GM19025 (cell line): ENCODE results near the gene PRKAG2.

Experiments
- ATAC-seq: cut with Tn5 transposase; IDR thresholded peaks from one replicate; pipeline ENCODE4 v1.9.1; 2021; ENCODE audit warnings: mild to moderate bottlenecking, low read depth, moderate library complexity; ENCODE audit not compliant: unreplicated experiment

The PRKAG2 gene

DNA sequence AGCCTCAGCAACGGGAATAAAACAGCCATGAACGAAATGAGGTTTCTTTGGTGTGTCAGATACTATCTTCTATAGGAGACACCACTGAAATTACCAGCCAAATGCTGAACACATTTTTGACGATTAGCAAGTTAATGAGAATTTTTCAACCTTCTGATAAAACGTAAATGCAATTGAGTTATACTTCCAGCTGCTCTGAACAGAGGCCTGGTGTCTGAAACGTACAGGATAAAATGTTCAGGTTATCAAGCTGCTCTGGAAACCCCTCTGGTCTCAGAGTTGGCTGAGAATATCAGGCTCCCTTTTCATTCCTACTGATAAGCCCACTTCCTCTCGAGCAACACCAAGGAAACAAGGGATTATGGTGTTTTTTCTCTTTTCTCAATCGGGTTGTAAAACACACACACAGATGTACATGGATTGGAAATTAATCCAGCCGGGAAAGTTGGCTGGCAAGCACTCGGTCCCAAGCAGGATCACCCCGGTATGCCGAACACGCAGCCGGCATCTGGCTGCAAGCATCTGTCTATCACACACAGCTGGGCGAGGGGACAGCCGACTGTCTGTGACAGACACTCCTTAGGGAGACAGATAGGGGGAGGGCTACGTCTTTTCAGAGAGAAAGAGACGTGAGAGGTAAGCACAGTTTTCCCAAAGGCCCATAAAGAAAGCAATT lies 171.8 kb downstream of the PRKAG2 start:
- ATAC-seq = no peak

DNA sequence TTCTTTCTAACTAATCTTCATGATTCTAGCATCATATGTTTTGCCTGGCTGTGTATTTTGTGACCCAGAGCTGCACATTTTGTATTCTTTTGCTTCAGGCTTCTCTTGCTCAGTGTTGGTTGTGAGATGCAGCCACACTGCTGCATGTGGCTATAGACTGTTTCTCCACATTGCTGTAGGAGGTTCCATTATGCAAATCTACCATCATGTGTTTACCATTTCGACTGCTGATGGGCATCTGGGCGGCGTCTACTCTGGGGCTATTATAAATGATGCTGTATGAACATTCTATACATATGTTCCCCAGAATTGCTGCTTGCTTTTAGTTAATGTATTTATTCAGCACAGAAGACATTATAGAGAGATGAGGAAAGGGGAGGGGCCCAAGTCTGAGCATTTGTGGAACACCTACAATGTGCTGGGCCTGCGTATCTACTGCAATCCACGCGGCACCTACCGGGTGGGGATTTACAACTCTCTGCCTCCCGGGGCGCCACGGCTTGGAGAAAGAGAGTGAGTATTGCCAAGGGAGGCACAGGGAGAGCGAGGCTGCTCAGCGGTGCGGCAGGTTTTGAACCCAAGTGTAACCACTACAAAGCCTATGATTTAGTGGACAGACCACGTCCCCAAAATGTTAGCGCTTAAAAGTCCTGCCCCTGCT lies 172.5 kb downstream of the PRKAG2 start:
- no peak for ATAC-seq

DNA sequence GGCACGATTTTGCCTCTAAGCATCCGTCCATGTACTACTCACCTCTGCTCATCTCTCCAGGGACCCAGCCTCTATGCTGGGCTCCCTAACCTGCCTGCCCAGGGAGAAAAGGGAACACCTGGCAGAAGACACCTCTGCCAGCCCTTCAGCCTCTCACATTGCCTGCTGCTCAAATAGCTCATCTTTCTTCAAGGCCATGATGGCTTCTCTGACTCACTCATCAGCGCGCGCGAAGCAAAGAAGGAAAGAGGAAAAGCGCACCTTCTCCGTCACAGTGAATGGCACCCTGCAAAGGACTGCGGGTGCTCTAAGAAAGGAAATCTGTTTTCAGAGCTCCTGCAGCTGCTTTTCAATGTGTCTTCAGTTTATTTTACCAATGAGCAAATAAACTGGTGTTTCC lies 174.0 kb downstream of the PRKAG2 start:
- no peak for ATAC-seq

GRCh38 chr7:151700586-151701165 lies 176.2 kb downstream of the PRKAG2 start:
- ATAC-seq = no peak

GRCh38 chr7:151699928-151700319 lies 177.0 kb downstream of the PRKAG2 start:
- ATAC-seq = no peak

DNA sequence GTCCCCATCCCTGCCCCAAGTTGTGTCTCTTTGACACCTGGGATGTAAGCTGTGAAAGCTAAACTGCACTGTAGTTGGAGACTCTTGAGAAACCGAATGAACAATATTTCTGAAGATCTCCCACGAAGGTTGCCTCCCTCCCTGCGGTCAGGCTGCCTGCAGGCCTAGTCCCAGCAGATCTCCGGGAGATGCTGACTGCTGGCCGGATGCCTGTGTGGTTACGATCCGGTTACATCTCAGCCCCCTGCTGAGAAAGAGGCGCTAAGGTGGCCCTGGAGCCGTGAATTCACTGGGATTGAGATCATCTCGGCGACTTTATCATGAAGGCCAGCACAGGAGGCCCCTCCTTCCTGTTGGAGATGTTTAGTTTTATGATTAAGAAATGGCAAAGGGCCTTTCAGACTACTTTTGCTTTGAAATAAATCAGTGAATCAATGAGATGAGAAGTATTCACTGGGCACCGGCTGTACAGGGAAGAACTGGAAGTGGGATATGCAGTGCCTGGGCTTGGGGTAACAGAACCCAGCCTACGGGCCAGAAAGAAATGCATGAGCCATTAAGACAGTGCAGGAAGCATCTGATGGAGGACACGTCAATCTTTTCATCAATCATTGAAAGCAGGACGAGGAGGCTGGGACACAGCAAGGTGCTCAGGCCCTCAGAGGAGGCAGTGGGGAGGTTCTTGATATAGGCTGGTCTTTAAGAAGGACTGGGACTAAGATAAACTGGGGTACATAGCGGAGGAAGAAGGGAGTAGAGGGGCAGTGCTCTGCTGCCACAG lies 177.6 kb downstream of the PRKAG2 start:
- ATAC-seq = no peak

GRCh38 chr7:151697942-151698341 lies 179.0 kb downstream of the PRKAG2 start:
- ATAC-seq = no peak

DNA sequence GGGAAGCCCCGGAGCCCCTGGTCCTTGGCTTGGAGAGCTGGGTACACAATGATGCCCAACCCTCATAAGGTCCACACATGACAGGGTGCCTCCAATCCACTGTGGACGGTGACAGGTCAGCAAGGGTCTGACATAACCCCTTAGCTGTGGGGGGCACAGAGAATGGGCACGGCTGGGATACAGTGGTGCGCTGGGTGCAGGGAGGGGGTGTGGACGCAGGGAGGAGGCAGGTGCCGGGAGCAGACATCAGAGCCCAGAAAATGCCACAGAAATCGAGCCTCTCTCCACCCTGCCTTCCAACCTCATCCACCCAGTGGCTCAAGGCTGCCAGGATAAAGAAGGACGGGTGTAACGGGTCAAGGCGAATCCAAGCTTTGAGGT lies 179.4 kb downstream of the PRKAG2 start:
- ATAC-seq = no peak

- no peak for ATAC-seq
Measured at GRCh38 chr7:151696721-151697514, 180.0 kb downstream of the PRKAG2 start.

DNA sequence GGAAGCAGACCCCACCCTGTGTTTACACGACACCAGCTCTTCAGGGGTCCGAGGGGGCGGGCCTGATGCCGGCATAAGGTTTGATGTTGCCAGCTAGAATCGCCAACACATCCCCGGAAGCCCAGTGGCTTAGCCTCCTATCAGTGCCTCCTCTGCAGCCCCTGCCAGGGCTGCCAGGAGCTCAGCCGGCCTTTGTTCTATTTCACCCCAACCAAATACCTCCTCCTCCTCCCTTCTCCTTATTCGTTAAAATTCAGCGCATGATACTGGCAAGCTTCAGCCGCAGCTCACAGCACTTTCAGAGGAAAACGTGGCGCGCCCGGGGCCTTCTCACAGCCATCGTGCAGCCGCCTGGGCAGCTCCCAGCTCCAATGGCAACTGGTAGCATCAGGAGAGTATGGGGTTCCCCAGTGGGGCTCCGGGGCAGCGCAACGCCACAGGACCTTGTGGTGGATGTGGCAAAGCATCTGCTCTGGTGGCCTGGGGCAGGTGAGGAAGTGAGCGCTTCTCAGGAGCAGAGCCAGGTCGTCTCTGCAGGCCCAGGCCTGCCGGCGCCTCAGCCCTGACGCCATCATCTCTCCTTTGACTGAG lies 180.9 kb downstream of the PRKAG2 start:
- ATAC-seq = no peak

- ATAC-seq = no peak
Measured at GRCh38 chr7:151694828-151695580, 181.9 kb downstream of the PRKAG2 start.

DNA sequence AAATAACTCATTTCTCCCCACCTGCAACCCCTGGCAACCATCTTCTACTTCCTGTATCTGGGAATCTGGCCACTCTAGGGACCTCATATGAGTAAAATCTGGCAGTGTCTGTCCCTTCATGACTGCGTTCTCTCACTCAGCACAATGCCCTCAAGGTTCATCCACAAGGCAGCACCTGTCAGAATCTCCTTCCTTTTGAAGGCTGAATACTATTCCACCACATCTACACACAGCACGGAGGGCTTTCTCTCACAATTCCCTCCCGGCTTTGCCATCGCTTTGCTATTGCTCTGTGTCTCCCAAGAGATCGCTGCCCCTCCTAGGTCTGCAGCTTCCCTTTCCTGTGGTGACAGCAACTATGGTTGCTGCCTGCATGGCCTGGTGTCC lies 182.5 kb downstream of the PRKAG2 start:
- ATAC-seq = no peak

GRCh38 chr7:151693140-151693539 lies 183.8 kb downstream of the PRKAG2 start:
- ATAC-seq = no peak

DNA sequence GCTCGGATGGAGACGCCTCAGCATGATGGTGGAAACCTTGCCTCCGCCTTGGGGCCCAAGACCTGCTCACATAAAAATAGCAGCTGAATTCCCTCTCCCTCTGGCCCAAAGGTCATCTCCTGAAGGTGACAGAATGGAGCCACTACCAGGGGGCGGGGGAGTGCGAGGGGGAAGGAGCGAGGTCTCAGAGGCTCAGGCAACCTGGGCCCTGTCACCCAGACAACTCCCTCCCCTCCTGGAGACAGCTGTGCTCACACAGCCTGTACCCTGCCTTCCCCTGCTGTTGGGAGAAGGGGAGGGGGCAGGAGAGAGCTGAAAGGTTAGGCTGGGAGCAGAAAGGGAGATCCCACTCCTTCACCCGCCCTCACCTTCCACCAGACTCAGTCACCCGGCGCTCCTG lies 184.2 kb downstream of the PRKAG2 start:
- no peak for ATAC-seq

- no peak for ATAC-seq
Measured at GRCh38 chr7:151691449-151691848, 185.5 kb downstream of the PRKAG2 start.

DNA sequence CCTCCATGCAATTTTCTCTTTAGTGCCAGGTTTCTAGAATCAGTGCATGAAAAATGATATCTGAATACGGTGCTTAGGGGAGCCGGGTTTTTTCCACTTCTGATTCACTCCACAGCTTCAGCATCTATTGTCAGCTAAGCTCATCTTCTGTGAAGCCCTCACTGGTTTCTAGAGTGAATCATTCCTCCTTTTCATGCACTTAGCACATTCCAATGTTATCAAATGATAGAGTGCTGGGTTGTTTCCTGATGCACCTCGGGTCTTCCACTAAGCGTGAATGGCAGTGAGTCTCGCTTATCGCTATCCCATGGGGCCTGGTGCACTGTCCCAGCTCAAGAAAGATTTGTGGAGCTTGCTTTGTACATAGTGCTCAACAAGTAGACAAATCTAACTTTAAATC lies 186.3 kb downstream of the PRKAG2 start:
- ATAC-seq = no peak

GRCh38 chr7:151689196-151689971 lies 187.5 kb downstream of the PRKAG2 start:
- no peak for ATAC-seq

- ATAC-seq = no peak
Measured at GRCh38 chr7:151688236-151688780, 188.6 kb downstream of the PRKAG2 start.
